Eye (tissue), 1 donor: ENCODE data around the gene TFF1.
A peak's percentile ranks its signal among the peaks of the same experiment; 100 is the strongest.

ENCODE experiments used
- DNase-seq: peaks from one replicate; pipeline ENCODE4 v3.0.0-alpha.2; 2015

Gene TFF1

DNA sequence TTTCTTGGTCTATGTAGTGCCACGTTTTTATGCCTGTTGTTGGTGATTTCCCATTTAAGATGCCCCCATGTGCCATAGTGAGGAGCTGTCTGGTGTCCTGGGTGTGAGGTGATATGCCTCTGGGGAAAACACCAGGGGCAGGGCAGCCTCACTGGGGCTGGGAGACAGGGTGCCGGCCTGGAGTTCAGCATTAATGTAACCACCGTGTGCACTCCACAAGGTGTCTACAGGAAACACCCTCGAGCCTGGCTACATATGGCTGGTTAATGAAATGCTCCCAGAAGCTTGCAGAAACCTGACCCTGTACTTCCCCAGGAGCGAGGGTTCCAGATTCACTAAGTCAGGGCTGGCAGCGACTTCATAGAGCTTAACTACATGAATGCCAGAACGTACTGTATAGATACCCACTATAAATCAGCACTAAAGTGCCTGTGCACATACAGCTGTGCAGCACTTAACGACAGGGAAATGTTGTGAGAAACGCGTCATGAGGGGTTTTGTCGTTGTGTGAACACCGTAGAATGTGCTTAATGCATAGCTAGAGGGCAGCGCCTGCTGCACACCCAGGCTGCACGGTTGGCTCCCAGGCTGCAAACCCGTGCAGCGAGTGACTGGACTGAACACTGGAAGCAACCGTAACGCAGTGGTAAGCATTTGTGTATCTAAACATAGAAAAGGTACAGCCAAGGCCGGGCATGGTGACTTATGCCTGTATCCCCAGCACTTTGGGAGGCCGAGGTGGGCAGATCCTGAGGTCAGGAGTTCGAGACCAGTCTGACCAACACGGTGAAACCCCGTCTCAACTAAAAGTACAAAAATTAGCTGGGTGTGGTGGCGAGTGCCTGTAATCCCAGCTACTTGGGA is 25.9 kb downstream of the TFF1 start:
- DNase-seq, result no peak

DNA sequence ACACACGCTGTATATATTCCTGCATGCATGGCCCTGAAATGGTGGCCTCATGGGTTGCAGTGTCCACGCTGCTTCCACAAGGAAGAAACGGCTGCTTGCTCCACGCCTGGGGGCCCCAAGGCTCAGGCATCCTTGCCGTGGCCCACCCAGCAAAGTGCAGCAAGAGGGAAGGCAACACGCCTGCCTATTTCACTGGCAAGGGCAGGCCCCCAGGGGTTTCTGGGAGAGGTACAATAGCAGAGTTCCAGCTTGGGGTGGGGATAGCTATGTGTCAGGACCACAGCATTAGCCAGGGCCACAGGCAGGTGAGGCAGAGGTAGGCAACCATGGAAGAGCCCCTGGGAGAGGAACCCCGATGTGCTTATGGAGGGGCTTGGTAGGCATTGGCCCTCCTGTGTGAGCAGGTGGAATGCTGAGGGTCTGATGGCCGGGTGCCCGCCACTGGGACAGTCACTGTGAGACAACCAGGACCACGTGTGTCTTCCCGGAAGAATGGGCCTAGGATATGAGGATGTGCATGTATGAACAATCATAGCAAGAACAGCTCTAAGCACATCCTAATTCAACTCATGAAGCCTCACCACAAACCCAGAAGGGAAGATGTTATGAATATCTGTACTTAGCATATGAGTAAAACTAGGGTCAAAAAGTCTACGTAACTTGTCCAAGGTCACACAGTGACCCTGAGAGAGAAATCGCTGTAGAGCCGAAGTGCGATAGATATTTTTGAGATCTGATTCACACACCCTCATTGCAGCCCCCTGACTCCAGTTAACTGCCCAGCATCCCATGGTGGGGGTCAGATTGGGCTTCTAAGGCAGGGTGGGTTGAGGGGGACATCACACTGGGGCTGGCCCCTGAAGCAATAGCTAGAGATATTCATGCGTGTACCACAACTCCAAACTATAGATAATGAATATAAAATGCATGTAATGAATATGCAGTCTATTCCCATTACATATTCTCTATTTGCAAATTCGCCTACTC is 27.3 kb downstream of the TFF1 start:
- no peak for DNase-seq

DNA sequence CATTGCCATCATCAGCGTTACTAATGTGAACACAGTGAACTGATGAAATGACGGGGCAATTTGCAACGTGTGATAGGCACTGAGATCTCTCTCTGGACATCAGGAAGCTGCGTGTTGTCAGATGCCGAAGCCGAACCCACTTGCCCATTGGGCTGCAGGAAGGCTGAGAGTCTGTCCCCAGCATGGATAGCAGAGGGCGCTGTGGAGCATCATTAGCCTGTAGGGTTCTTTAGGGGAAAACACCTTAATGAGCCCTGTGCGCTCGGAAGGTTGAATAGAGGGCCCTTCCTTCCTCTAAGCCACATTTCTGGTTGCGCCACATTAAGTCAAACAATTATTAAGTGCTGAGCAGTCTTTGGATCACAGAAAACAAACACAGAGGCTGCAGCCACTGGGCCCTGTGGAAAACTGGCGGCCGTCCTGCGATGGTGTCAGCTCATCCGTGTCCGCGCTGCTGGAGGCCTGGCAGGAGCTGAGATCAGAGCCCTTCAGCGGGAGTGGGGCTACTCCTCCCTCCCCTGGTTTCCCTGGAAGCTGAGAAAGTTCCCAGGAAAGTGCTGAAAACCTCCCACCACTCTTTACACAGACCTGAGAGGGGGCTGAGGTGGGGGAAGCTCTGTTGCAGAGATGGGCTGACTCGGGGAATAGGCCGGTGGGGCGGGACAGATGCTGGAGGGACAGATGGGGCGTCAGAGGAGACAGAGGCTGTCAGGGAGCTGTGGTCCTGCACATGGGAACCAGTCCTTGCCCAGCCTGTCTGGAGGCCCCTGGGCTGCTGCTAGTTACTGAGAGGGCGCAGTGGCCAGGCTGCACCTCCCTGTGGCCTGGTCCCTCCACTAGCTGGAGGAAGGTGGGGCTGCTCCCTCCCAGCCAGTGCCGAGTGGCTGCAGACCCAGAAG is 28.3 kb downstream of the TFF1 start:
- DNase-seq, result peak; percentile 90

DNA sequence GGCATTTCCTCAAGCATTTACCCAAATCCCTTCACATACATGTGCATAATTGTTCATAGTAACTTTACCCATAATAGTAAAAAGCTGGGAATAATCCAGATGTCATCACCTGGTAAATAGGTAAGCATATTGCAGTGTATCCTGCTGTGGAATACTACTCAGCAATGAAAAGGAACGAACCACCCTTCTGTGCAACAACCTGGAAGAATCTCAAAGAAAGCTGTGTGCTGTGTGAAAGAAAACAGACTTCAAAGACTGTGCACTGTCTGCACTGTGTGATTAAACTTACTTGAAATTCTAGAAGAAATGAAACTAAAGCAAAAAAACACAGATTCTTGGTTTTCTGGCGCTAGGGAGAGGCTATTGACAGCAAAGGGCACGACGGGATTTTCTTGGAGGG is 29.1 kb downstream of the TFF1 start:
- no peak for DNase-seq

DNA sequence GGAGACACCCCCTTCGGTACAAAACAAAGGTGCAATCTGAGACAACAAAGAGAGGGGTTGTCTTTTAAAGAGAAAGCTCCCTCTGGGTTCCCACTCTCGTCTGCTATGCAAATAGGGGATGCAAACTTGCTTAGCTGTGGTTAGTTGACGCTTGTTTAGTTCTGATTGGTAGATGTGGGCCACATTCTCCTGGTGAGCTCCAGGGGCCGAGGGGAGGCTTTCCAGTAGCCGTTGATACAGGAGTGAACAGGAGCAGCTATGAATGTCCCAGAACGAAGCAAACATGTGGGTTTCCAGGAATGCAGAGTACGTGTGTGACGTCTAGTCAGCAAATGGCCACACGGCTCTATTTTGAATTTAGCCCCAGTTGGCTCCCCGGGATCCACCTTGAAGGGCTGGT is 30.3 kb downstream of the TFF1 start:
- DNase-seq, result peak; percentile 37

DNA sequence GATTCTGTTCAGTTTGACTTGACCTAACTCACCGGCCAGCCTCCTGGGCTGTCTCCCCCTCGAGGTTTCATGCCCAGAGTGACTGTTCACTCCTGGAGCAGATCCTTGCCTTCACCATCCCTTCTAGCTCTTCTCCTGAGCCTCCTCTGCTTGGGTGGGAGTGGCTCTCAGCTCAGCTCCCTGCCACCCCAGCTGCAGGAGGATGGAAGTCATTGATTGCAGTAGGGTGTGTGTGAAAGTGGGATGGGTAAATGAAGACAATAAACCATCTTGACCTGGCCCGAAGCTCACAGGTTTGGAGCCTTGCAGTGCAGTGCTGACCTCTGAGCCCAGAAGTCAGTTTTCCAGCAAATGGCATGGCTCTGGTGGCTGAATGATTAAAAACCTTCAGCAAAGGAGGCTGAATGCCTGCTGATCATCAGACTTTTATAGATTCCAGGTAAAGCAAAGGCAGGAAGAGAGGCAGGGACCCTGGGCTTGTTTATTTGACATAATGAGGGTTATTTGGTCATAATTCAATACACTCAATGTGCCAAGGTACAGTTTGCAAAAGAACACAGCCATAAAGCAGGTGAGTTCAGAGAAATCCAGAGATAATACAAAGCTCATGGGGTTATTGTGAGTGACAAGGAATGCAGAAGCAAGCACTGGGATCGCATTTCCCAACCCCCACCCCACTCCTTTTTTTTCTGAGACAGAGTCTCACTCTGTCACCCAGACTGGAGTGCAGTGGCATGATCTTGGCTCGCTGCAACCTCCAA is 33.6 kb downstream of the TFF1 start:
- DNase-seq, result no peak

DNA sequence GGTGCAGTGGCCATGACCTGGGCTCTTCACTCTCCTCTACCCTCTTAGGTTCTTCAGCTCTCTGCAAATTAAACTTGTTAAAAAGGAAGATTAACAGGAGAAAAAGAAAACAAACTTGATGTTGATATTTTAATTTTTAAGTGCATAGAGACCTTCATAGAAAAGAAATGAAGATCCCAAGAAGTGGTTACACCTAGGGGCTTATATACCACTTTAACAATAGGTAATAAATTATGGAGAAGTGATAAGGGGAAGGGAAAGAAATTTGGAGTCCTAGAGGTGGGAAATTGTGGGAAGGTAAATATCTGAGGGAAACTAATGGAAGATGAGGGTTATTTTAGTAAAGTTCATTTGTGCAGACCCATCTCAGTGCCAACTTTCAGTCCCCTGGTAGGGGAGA is 34.7 kb downstream of the TFF1 start:
- no peak for DNase-seq

DNA sequence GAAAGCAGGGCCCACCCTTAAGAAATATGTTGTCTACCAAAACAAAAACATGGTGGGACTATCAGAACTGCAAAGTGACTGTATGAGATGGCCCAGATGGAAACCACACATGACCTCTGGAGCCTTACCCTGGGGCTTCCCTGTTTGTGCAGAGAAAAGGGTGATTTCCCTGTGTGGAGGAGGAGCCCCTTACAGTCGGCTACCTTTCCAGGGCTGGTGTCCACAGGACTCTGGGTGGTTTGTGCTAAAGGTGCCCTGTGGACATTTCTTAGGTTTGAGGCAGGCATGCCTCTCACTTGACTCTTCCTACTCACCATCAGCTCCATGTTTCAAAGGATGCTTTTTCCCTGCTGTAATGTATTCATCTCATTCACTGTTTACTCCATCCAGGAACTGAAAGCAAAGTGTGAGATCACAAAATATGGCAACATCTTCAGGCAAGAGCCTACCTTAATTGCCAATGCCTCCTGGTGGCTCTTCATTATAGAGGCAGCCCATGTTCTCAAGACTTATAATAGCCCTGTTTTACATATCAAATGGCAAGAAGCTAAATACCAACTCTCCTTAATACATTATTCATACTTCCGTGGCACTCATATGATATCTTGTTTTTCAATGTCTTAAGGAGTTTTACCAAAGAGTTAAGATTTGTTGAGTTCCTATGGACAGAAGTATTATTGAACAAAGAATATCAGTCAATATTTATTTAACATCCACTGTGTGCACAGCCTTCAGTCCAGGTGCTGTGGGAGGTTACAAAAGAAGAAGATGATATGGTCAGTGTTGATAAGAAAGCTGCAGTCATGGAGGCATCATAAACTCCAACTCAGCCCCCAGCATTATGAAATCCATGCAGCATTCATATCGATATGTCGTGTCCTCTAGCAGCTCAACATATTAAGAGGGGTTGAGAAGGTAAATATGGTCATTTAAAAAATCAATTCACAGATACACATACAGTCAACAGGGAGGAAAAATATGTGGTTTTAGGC is 35.7 kb downstream of the TFF1 start:
- no peak for DNase-seq

DNA sequence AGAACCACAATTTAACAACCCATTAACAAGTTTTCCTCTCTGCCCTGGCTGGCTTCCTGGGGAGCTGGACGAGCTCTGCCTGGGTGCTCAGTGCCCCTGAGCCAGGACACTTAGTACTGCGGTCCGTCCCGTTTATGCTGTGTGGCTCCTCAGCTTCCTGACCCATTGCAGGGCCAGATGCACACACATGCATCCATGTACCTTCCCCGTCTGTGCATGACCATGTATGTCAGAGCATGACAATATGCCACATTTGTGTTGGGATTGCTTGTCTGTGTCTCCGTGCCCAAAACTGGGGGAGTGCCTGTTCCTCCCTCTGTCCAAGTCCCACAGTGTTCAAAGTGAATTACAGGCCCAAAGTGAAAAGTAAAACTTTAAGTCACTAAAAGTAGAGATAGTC is 41.4 kb downstream of the TFF1 start:
- no peak for DNase-seq

DNA sequence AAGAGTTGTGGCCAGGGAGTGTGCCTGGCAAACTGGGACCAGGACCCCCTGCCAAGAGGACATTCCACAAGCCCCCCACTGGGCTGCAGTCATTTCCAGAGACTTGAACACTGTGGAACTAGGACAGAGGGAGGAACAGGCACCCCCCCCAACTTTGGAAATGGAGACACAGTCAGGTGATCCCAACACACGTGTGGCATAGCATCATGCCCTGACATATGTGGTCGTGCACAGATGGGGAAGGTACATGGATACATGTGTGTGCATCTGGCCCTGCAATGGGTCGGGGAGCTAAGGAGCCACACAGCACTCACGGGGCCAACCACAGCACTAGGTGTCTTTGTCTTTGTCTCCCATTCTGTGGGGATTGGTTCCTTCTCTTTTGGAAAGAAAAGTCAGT is 44.5 kb downstream of the TFF1 start:
- DNase-seq, result no peak

DNA sequence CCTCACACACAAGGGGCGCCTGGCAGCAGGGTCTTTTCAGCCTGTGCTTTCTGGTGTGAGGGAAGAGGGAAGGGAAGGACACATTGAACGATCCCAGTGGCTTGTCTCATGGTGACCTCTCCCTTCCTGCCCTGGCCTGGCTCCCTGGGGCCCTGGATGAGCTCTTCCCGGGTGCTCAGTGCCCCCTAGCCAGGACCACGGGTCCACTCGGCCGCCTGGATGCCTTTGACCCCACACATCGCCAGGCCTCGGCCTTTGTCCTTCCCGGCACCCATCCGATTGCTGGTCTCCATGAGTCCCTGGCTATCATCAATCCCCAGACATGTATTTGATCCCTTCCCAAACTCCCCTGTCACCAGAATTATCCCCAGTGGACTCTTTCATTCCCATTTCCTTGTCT is 45.1 kb downstream of the TFF1 start:
- no peak for DNase-seq

DNA sequence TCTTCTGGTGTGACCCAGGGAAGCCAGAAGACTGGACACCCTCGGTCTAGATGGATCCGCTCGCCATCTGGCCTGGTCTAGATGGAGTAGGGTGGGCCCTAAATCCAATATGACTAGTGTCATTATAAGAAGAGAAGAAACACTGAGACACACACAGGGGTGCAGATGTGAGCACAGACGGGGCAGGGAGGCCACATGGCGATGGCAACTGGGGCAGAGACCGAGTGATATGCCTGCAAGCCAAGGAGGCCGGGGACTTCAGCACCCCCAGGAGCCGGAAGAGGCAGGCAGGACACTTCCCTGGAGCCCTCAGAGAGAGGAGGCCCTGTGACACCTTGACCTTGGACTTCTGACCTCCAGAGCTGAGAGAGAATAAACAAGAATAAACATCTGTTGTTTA is 45.5 kb downstream of the TFF1 start:
- no peak for DNase-seq

DNA sequence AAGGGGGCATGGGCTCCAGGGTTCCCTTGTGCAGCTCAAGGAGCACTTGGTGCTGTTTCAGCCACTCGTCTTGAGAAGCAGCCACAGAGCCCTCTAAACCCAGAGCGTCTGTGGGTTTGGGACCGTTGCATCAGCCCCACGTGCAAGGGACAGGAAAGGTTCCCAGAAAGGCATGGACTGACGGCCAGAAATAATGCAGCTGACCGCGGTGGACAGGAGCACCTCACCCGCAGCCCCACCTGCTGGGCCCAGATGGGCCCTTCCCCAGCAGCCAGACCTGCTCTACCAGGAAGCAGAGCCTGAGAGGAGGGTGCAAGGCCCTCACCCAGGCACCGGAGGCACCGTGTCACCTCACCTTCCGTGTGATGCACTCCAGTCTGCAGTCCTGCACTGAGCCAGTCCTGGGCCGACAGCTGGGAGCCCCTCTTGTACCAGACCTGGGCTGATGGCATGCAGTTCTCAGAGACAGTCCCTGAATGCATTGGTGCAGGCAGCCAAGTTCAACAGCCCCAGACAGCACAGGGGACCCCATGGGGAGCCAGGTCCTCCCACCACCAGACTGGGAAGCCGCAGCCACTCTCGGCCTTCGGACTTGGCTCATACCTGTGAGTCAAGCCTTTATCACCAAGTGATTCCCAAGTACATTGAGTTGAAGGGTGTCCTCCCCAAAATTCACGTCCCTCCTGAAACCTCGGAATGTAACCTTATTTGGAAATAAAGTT is 46.3 kb downstream of the TFF1 start:
- DNase-seq, result no peak

DNA sequence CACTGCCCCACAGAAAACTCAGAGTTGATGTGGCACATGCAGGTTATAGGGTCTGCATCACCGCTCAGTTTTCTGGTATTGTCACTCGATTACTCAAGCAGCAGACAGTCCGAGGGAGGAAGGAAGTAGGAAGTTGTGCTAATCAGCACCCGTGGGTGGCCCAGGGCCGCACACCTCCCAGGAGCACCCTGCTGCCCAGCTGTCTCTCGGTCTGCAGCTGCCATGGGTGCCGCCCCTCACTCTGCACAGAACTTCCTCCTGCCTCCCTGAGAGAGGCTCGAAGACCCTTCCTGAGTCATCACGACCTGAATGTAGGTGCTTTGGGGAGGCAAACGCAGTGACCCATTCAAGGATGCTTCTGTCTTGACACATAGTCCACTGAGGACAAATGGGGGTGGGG is 47.0 kb downstream of the TFF1 start:
- no peak for DNase-seq

DNA sequence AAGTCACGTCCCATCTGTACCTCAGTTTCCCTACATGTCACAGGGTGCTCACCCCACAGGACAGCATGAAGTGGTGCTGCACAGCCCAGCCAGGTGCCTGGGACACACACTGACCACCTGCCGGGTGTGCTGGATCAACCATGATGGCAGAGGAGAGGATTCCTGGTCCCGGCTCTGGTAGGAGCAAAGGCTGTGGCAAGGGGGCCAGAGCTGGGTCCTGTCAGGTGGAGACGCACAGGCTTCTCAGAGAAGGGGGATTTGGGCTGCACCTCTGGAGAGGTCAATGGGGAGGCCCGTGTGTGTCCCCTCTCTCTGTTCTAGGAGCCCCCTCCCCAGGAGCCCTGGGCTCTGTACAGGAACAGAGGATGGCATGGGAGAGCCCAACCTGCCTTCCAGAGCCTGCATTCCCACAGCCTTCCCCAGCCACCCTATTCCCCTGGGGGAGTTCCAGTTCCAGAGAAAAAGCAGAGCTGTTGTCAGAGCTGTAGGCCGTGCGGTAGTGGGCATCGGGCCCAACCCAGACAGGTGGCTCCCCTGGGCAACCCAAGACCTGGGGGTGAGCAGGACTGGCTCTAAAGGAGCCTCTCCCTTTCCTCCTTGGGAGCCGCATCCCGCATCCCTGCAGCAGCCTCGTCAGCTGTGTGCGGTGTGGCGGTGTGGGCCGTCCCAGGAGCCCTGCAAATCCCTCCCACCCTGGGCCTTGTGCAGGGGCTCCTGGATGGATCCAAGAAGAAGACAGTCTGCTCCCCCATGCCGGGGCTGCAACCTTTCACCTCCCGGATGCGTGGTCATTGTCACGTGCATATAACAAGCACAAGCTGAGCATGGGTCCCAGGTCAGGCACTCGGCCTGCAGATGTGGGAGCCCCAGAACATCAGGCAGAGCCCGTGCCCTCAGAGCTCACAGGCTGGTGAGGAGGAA is 48.2 kb downstream of the TFF1 start:
- DNase-seq, result no peak

DNA sequence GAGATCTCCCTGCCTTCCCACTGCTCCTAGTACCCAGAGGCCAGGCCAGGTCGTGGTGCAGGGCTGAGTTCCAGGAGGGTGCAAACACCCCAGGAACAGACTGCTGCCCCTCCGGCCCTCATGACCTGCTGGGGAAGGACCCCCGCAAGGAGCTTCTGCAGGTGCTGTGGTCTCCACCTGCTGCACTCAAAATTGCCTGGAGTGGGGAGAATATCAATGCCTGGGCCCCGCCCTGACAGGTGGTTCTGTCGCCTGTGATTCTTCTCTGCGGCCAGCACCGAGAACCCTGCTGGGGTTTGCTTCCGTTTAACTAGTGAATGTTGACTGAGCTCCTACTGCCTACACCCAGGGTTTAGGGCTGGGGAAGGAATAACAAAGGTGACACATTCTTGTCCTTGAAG is 49.0 kb downstream of the TFF1 start:
- no peak for DNase-seq

DNA sequence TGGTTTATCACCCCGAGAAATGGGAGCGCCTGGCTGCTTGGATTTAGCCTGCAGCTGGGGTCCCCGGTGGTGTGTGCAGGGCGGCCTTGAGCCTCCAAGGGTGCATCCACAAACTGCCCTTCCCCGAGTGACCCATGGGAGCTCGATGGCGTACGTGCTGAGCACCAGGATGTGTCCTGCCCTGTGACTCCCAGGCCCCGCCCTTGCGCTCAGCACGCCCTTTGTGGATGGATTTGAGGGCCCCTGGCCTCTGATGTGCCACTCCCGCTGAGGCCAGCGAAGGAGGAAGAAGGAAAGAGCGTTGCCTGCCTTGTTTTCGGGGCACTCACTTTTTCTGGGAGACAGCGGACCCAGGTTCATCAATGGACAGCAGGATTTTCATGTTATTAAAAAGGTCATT is 49.4 kb downstream of the TFF1 start:
- DNase-seq, result no peak

DNA sequence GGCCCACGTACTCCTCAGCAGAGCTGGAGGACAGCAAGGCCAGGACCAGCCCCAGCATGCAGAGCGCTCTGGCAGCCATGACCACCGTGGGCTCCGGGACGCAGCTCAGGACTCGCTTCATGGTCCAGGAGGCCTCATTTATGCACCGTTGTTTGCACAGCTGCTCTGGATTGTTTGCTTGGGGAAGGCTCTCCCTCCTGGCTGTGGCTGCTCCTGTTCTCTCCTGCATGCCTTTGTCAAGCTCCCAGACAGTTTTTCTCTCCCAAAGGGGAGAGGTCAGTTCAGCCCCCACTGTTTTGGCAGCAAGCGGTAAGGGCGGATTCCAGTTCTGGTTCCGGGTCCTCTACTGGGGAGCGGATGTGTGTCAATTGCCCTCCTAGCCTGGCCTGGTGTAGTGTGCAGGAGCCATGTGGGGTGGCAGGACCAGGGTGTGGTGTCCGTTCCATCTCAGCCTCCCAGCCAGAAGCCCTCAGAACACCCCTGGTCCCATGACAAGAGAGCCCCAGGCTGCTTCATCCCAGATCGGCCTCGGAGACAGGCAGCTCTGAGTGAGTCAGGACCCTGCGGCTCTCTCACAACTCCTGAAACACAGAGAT is 50.9 kb downstream of the TFF1 start, which contains the start of gene TFF3:
Gene TFF3, minus strand, starts transcription at position 114 of the 596 bp plus-strand sequence. Its CDS starts 35 bp downstream, at position 79.
- DNase-seq, result peak; percentile 53
